H9 (cell line): ENCODE results near the gene IVNS1ABP. TPM values are rescaled to one million over a fixed set of nuclear protein-coding genes. Genes with fewer than 3 reads are reported as not detected.

ENCODE experiments used
- DNase-seq: peaks from one replicate; pipeline ENCODE4 v3.0.0-alpha.2; 2017
- H2AFZ ChIP-seq: one replicate; pipeline ENCODE4 v1.6.1; 2013; ENCODE audit warnings: mild to moderate bottlenecking, low read length, control low read depth, moderate library complexity
- H2AK5ac ChIP-seq: 2 replicates; pipeline ENCODE4 v1.6.1; 2013; ENCODE audit warnings: low read length, control low read depth, mixed read lengths; ENCODE audit not compliant: insufficient read length
- H2BK120ac ChIP-seq: one replicate; pipeline ENCODE4 v1.6.1; 2013; ENCODE audit warnings: low read depth, mild to moderate bottlenecking, low read length, control low read depth, inconsistent platforms; ENCODE audit not compliant: poor library complexity, severe bottlenecking
- H2BK12ac ChIP-seq: 2 replicates; pipeline ENCODE4 v1.6.1; 2013; ENCODE audit warnings: low read length, control low read depth, mixed read lengths, low read depth; ENCODE audit not compliant: insufficient read length
- H2BK15ac ChIP-seq: 2 replicates; pipeline ENCODE4 v1.6.1; 2013; ENCODE audit warnings: low read depth, low read length, control low read depth
- H2BK20ac ChIP-seq: one replicate; pipeline ENCODE4 v1.6.1; 2013; ENCODE audit warnings: low read depth, mild to moderate bottlenecking, low read length, control low read depth, inconsistent platforms; ENCODE audit not compliant: poor library complexity, severe bottlenecking
- H2BK5ac ChIP-seq: 2 replicates; pipeline ENCODE4 v1.6.1; 2013; ENCODE audit warnings: low read length, control low read depth, mixed read lengths; ENCODE audit not compliant: insufficient read length
- H3K14ac ChIP-seq: 2 replicates; pipeline ENCODE4 v1.6.1; 2013; ENCODE audit warnings: low read length, control low read depth; ENCODE audit not compliant: insufficient read depth
- H3K18ac ChIP-seq: 2 replicates; pipeline ENCODE4 v1.6.1; 2013; ENCODE audit warnings: low read depth, mild to moderate bottlenecking, mixed read lengths, low read length, control low read depth; ENCODE audit not compliant: insufficient read length
- H3K23ac ChIP-seq: 2 replicates; pipeline ENCODE4 v1.6.1; 2013; ENCODE audit warnings: low read length, control low read depth, mixed read lengths, low read depth; ENCODE audit not compliant: insufficient read length
- H3K23me2 ChIP-seq: 2 replicates; pipeline ENCODE4 v1.6.1; 2013; ENCODE audit warnings: low read depth, mild to moderate bottlenecking, mixed read lengths, low read length, control low read depth; ENCODE audit not compliant: insufficient read length, poor library complexity, severe bottlenecking
- H3K27ac ChIP-seq: 2 replicates; pipeline ENCODE4 v1.5.1; 2013; ENCODE audit warnings: low read length, control low read depth, mixed read lengths, low read depth; ENCODE audit not compliant: insufficient read length
- H3K27me3 ChIP-seq: 2 replicates; pipeline ENCODE4 v1.6.1; 2013; ENCODE audit warnings: low read length, control low read depth, inconsistent platforms; ENCODE audit not compliant: insufficient read depth
- H3K4ac ChIP-seq: 2 replicates; pipeline ENCODE4 v1.6.1; 2013; ENCODE audit warnings: low read depth, mild to moderate bottlenecking, control low read depth, inconsistent platforms, low read length, moderate library complexity
- H3K4me1 ChIP-seq: 2 replicates; pipeline ENCODE4 v1.6.1; 2013; ENCODE audit warnings: low read length, control low read depth, inconsistent platforms; ENCODE audit not compliant: insufficient read depth
- H3K4me2 ChIP-seq: 2 replicates; pipeline ENCODE4 v1.6.1; 2013; ENCODE audit warnings: low read length, control low read depth, mixed read lengths; ENCODE audit not compliant: insufficient read length, insufficient read depth
- H3K56ac ChIP-seq: 2 replicates; pipeline ENCODE4 v1.6.1; 2013; ENCODE audit warnings: low read depth, mild to moderate bottlenecking, mixed read lengths, low read length, control low read depth; ENCODE audit not compliant: insufficient read length
- H3K79me1 ChIP-seq: 2 replicates; pipeline ENCODE4 v1.6.1; 2013; ENCODE audit warnings: low read depth, mild to moderate bottlenecking, moderate library complexity, low read length, control low read depth, inconsistent platforms; ENCODE audit not compliant: insufficient read depth, poor library complexity, severe bottlenecking
- H3K79me2 ChIP-seq: 2 replicates; pipeline ENCODE4 v1.6.1; 2013; ENCODE audit warnings: low read length, control low read depth, inconsistent platforms; ENCODE audit not compliant: insufficient read depth
- H3K9ac ChIP-seq: 2 replicates; pipeline ENCODE4 v1.6.1; 2013; ENCODE audit warnings: low read length, control low read depth, mixed read lengths; ENCODE audit not compliant: insufficient read length; ENCODE audit errors: extremely low read depth
- H3K9me3 ChIP-seq: one replicate; pipeline ENCODE4 v1.6.1; 2013; ENCODE audit warnings: low read depth, low read length, inconsistent platforms; ENCODE audit not compliant: control insufficient read depth
- H3T11ph ChIP-seq: one replicate; pipeline ENCODE4 v1.6.1; 2013; ENCODE audit warnings: mild to moderate bottlenecking, low read length, control low read depth, inconsistent platforms
- H4K20me1 ChIP-seq: one replicate; pipeline ENCODE4 v1.6.1; 2013; ENCODE audit not compliant: control insufficient read depth, insufficient read length, insufficient read depth
- H4K5ac ChIP-seq: 2 replicates; pipeline ENCODE4 v1.6.1; 2013; ENCODE audit warnings: low read depth, mild to moderate bottlenecking, mixed read lengths, low read length, control low read depth; ENCODE audit not compliant: insufficient read length
- H4K8ac ChIP-seq: replicated peaks from 2 replicates; pipeline ENCODE4 v1.6.1; 2013; ENCODE audit warnings: low read length, control low read depth, mixed read lengths, low read depth; ENCODE audit not compliant: insufficient read length
- H4K91ac ChIP-seq: 2 replicates; pipeline ENCODE4 v1.6.1; 2013; ENCODE audit warnings: low read depth, mild to moderate bottlenecking, moderate library complexity, mixed read lengths, low read length, control low read depth; ENCODE audit not compliant: insufficient read length
- H3K27ac Mint-ChIP-seq, 3 experiments: 2 replicates in 2 of 3; 3 replicates in 1 of 3; pipeline ENCODE4 v1.8.0; 2020 to 2021; ENCODE audit warnings: mixed read lengths in 3 of 3, mild to moderate bottlenecking in 1 of 3, moderate library complexity in 1 of 3
- H3K27me3 Mint-ChIP-seq: 2 replicates; pipeline ENCODE4 v1.8.0; 2021; ENCODE audit warnings: low read depth, mild to moderate bottlenecking, moderate library complexity, mixed read lengths
- H3K36me3 Mint-ChIP-seq, 3 experiments: 2 replicates in 2 of 3; 3 replicates in 1 of 3; pipeline ENCODE4 v1.8.0; 2020 to 2021; ENCODE audit warnings: low read depth in 3 of 3, mixed read lengths in 3 of 3; ENCODE audit not compliant: insufficient read depth in 1 of 3
- H3K4me1 Mint-ChIP-seq, 2 experiments: 2 replicates each; pipeline ENCODE4 v1.8.0; 2020; ENCODE audit warnings: mixed read lengths in 2 of 2
- H3K4me3 Mint-ChIP-seq, 2 experiments: 2 replicates in 1 of 2; 3 replicates in 1 of 2; pipeline ENCODE4 v1.8.0; 2020 to 2021; ENCODE audit warnings: mild to moderate bottlenecking in 2 of 2, mixed read lengths in 2 of 2, moderate library complexity in 1 of 2
- H3K9me3 Mint-ChIP-seq, 2 experiments: 2 replicates in 1 of 2; 3 replicates in 1 of 2; pipeline ENCODE4 v1.8.0; 2020; ENCODE audit warnings: mild to moderate bottlenecking in 2 of 2, mixed read lengths in 2 of 2, moderate library complexity in 1 of 2
- WGBS: extraction: QIAGEN DNeasy Blood & Tissue Kit; methylation state at CpG from one replicate; pipeline ENCODE4 v1.1.7; 2013; ENCODE audit warnings: missing lambda C conversion rate, low lambda C conversion rate, mixed read lengths; ENCODE audit not compliant: insufficient read length; ENCODE audit errors: extremely low coverage; 5-methylcytosine and 5-hydroxymethylcytosine counted together
- total RNA-seq: library from RNA; stranded (reverse); gene quantifications from 2 replicates; pipeline ENCODE4 v1.2.1, GENCODE V29; 2021
- TF ChIP-seq, protein P1 (sequence below): fragments of 200-600 bp; sonication (generic); conservative IDR thresholded peaks from 3 replicates; pipeline ENCODE4 v1.8.0; 2021; ENCODE audit warnings: antibody characterized with exemption, mild to moderate bottlenecking

The IVNS1ABP gene
- total RNA-seq, 1 experiment from 2014 or later = 110 TPM

DNA sequence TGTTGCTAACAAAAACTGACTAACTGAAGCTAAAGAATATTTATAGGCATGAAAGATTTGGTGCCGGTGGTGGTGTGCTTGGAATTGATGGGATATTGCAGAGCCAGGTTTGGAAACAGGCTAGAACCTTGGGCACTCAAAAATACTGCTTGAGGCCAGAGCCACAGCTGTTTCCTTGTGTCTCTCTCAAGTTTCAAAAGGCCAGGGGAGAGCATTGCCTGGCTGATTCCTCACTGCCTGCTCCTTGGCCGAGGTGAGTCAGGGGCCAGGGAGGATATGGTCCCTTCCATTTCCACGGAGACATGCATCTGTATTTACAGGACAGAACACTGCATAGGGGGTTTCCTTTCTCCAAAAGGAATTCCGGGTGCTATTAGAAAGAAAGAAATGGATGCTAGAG lies 36.1 kb upstream of the IVNS1ABP start:
- Histone ChIP-seq H4K5ac (no peak overlapping the region), H3K9ac (no peak overlapping the region), H2AK5ac (no peak overlapping the region), H3T11ph (no peak overlapping the region), H3K79me2 (no peaks in the 10 kb centered on the region), H3K4ac (no peak overlapping the region), H4K20me1 (no peaks in the 10 kb centered on the region), H3K23me2 (no peaks in the 10 kb centered on the region), H2BK15ac (no peak overlapping the region), H3K27me3 (no peaks in the 10 kb centered on the region), H3K18ac (no peak overlapping the region), H4K91ac (no peak overlapping the region), H3K79me1 (no peaks in the 10 kb centered on the region), H2BK5ac (no peak overlapping the region), H3K9me3 (no peaks in the 10 kb centered on the region), H2AFZ (no peak overlapping the region), H2BK20ac (no peak overlapping the region), H3K56ac (no peak overlapping the region), H3K4me1 (no peaks in the 10 kb centered on the region), H4K8ac (no peak overlapping the region), H3K14ac (no peak overlapping the region), H2BK120ac (no peak overlapping the region), H3K4me2 (no peak overlapping the region), H3K27ac (no peak overlapping the region), H3K23ac (no peak overlapping the region), H2BK12ac (no peak overlapping the region)
- Mint-ChIP-seq H3K27me3 (no peaks in the 10 kb centered on the region), H3K9me3 (no peaks in the 10 kb centered on the region), H3K27ac (peak overlapping the region in 1 of 3 experiments; percentile 11; a peak in 1 of 7 replicates), H3K4me3 (no peak overlapping the region; a peak in 1 of 5 replicates), H3K4me1 (no peaks in the 10 kb centered on the region), H3K36me3 (no peaks in the 10 kb centered on the region)
- no CpG with 5 or more reads among the region's 4 CpGs for WGBS
- TF ChIP-seq, protein P1, sequence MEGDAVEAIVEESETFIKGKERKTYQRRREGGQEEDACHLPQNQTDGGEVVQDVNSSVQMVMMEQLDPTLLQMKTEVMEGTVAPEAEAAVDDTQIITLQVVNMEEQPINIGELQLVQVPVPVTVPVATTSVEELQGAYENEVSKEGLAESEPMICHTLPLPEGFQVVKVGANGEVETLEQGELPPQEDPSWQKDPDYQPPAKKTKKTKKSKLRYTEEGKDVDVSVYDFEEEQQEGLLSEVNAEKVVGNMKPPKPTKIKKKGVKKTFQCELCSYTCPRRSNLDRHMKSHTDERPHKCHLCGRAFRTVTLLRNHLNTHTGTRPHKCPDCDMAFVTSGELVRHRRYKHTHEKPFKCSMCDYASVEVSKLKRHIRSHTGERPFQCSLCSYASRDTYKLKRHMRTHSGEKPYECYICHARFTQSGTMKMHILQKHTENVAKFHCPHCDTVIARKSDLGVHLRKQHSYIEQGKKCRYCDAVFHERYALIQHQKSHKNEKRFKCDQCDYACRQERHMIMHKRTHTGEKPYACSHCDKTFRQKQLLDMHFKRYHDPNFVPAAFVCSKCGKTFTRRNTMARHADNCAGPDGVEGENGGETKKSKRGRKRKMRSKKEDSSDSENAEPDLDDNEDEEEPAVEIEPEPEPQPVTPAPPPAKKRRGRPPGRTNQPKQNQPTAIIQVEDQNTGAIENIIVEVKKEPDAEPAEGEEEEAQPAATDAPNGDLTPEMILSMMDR = no peak
- DNase-seq = no peak
